WERI-Rb-1 (cell line): ENCODE measurements around the gene HAUS8.

Experiments used
- DNase-seq: peaks from one replicate; pipeline ENCODE4 v3.0.0-alpha.2; 2020
- H3K27ac ChIP-seq: fragments of 250-450 bp; sonication (Bioruptor Pico); 2 replicates; pipeline ENCODE4 v1.5.1; 2020; ENCODE audit warnings: mild to moderate bottlenecking, moderate library complexity
- H3K27me3 ChIP-seq: fragments of 250-450 bp; sonication (Bioruptor Pico); 2 replicates; pipeline ENCODE4 v1.5.1; 2021; ENCODE audit warnings: mild to moderate bottlenecking, low read depth, moderate library complexity; ENCODE audit not compliant: insufficient read depth, severe bottlenecking
- H3K36me3 ChIP-seq: fragments of 250-450 bp; sonication (Bioruptor Pico); 2 replicates; pipeline ENCODE4 v1.5.1; 2020; ENCODE audit warnings: mild to moderate bottlenecking, moderate library complexity
- H3K4me3 ChIP-seq: 2 replicates; pipeline ENCODE4 v1.5.1; 2011; ENCODE audit warnings: low read depth, mild to moderate bottlenecking, control low read depth, low read length
- H3K9me3 ChIP-seq: fragments of 250-450 bp; sonication (Bioruptor Pico); 2 replicates; pipeline ENCODE4 v1.5.1; 2021; ENCODE audit warnings: mild to moderate bottlenecking, moderate library complexity; ENCODE audit not compliant: severe bottlenecking
- TF ChIP-seq, protein P1 (sequence below): IDR thresholded peaks from 2 replicates; pipeline ENCODE4 v1.5.1; 2011; ENCODE audit warnings: low read depth, mild to moderate bottlenecking, control low read depth, inconsistent platforms, low read length

The HAUS8 gene

DNA sequence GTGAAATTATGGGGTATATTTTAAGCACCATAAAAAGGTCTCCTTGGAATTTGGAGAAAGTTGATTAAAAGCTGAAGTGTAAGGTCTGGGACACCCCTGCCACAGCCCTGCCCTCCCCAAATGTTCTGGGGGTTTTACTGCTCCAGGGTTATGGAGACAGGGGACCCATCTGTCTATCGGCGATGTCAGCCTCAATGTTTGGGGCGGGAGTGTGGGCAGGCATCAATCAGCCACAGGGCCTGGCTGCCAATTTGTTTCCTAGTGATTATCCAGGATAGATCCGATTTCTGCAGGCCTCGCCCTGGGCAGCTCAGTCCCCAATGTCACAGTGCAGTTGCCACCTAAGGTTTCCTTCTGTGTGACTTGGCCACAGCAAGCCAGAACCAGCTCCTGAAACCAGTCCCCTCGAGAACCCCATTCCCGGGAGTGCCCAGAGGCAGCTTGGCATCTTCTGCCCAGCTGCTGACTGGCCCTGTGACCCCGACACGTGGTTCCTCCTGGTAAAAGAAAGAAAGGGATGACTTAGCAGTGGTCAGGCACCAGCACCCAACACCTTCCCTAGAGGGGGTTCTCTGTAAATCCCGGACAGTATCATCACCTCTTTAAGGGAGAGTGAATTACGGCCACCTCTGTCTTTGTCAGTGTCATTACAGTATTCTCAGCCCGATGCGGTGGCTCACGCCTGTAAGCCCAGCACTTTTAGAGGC, 41.9 kb upstream of the HAUS8 start:
- H3K9me3 ChIP-seq = no peaks in the 10 kb centered on the region
- TF ChIP-seq, protein P1, sequence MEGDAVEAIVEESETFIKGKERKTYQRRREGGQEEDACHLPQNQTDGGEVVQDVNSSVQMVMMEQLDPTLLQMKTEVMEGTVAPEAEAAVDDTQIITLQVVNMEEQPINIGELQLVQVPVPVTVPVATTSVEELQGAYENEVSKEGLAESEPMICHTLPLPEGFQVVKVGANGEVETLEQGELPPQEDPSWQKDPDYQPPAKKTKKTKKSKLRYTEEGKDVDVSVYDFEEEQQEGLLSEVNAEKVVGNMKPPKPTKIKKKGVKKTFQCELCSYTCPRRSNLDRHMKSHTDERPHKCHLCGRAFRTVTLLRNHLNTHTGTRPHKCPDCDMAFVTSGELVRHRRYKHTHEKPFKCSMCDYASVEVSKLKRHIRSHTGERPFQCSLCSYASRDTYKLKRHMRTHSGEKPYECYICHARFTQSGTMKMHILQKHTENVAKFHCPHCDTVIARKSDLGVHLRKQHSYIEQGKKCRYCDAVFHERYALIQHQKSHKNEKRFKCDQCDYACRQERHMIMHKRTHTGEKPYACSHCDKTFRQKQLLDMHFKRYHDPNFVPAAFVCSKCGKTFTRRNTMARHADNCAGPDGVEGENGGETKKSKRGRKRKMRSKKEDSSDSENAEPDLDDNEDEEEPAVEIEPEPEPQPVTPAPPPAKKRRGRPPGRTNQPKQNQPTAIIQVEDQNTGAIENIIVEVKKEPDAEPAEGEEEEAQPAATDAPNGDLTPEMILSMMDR = no peak

GRCh38 chr19:17114414-17114831, 39.2 kb upstream of the HAUS8 start:
- Histone ChIP-seq H3K36me3 (peaks cover 22% of the 10 kb centered on the region), H3K27ac (no peak overlapping the region), H3K9me3 (no peaks in the 10 kb centered on the region), H3K27me3 (no peaks in the 10 kb centered on the region), H3K4me3 (no peak overlapping the region)
- DNase-seq = no peak
- TF ChIP-seq, protein P1 = no peak

More for the DNA sequence above, 41.9 kb upstream of the HAUS8 start:
- DNase-seq = no peak
- peaks cover 7% of the 10 kb centered on the region for H3K36me3 ChIP-seq
- no peak overlapping the region for H3K4me3 ChIP-seq
- no peaks in the 10 kb centered on the region for H3K27me3 ChIP-seq
- H3K27ac ChIP-seq = no peak overlapping the region

- DNase-seq = no peak
- H3K9me3 ChIP-seq = no peaks in the 10 kb centered on the region
- no peak overlapping the region for H3K4me3 ChIP-seq
- H3K36me3 ChIP-seq = peaks cover 15% of the 10 kb centered on the region
- TF ChIP-seq, protein P1 = no peak
- no peak overlapping the region for H3K27ac ChIP-seq
- H3K27me3 ChIP-seq = no peaks in the 10 kb centered on the region
These were observed 38.0 kb upstream of the HAUS8 start for GRCh38 chr19:17113127-17113785.

DNA sequence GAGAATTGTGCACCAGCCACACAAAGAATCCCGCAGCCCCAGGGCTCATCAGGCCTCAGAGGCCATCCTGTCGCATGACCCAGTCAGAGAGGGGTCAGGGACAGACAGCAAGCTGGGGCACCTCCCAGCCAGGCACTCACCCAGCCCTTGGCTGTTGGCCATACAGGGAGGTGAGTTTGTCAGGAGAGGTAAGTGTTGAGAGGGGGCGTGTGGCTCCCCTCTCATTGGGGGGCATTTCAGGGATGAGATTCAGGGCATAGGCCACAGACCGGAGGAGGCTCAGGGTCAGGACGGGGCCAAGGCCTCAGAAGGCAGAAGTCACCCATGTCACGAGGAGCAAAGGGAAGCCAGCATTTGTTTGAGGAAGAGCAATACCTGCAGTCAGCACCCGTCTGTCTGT, 37.4 kb upstream of the HAUS8 start:
- Histone ChIP-seq H3K27ac (no peak overlapping the region), H3K27me3 (no peaks in the 10 kb centered on the region), H3K4me3 (no peak overlapping the region), H3K36me3 (peaks cover 15% of the 10 kb centered on the region), H3K9me3 (no peaks in the 10 kb centered on the region)
- DNase-seq = no peak
- TF ChIP-seq, protein P1 = no peak

DNA sequence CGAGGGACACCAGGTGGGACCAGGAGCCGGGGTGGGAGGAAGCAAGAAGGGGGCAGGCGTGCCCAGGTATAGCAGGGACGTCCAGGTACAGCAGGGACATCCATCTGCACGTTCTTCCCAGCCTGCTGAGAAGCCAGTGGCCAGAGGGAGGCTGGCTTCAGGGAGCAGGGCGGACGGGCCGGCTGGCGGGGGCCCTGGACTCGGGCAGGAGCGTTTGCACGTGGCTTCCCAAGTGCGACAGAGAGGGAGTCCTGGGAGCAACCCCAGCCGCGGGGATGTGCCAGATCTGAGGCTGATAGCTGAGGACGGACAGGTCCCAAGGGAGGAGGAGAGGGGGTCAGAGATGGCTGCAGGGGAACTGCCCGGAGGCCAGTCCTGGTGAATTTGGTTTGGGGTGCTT, 37.0 kb upstream of the HAUS8 start:
- TF ChIP-seq, protein P1 = no peak
- Histone ChIP-seq H3K36me3 (peaks cover 18% of the 10 kb centered on the region), H3K27me3 (no peaks in the 10 kb centered on the region), H3K9me3 (no peaks in the 10 kb centered on the region), H3K4me3 (no peak overlapping the region), H3K27ac (no peak overlapping the region)
- DNase-seq = no peak

GRCh38 chr19:17111766-17112165, 36.5 kb upstream of the HAUS8 start:
- TF ChIP-seq, protein P1 = no peak
- Histone ChIP-seq H3K27me3 (no peaks in the 10 kb centered on the region), H3K4me3 (no peak overlapping the region), H3K27ac (no peak overlapping the region), H3K9me3 (no peaks in the 10 kb centered on the region), H3K36me3 (peaks cover 21% of the 10 kb centered on the region)
- DNase-seq = no peak
